GM18873 (cell line): ENCODE results near the gene IDH3B.
"Not testable (repeated sequence)": the region's sequence is repeated elsewhere in the genome, so short reads cannot be mapped to it uniquely, and the experiment has no call there.

Experiments used
- ATAC-seq: cut with Tn5 transposase; IDR thresholded peaks from one replicate; pipeline ENCODE4 v1.9.1; 2021; ENCODE audit warnings: mild to moderate bottlenecking, moderate library complexity, moderate number of reproducible peaks; ENCODE audit not compliant: unreplicated experiment, low FRiP score

The IDH3B gene

GRCh38 chr20:2695206-2695983, 31.4 kb upstream of the IDH3B start:
- no peak for ATAC-seq

DNA sequence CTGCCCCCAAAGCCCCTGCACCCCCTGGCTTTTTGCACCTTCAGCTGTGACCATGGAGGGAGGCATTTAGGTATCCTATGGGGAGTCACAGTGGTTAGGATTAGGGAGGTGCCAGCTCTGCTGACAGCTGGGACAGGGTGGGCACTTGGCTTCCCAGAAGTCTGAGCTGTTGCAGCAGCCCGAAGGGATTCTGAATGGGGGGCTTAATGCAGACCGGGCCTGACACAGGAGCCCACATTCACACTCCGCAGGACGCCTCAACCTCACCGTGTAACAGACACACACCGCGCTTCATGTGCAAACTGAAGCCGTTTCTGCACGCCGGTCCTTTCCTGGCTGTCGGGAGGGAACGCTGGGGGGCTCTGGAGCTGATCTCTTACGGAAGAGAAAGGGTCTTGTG, 30.5 kb upstream of the IDH3B start:
- ATAC-seq, result no peak

GRCh38 chr20:2694008-2694471, 30.0 kb upstream of the IDH3B start:
- no peak for ATAC-seq

DNA sequence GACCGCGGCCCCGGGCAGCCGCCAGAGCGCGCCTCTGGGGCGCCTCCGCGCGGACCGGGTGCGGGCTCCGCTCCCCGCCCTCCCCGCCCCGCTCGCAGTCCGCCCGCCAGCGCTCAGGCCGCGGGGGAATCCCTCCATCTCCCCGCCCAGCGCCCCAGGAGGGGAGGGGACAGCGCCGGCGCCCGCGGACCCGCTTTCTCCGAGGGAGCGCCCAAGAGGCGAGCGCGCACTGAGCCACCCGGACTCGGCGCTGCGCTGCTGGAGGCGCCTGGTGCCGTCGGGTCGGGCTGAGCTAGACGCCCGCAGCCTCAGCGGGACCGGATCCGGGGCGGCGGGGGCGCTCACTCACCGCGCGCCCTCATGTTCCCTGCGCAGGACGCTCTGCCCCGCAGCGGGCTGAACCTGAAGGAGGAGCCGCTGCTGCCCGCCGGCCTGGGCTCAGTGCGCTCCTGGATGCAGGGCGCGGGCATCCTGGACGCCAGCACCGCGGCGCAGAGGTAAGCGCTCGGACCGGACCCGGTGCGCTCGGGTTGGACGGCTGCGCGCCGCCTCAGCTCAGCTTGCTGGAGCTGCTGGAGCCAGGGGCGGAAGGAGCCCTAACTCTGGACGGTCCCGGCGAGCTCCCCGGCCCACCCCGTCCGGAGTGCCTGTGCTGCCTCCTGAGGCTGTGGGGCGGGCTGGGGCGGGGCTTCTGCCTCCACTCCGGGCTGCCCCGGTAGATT, 29.4 kb upstream of the IDH3B start:
- no peak for ATAC-seq

- no peak for ATAC-seq
Measured at GRCh38 chr20:2692886-2693285, 28.9 kb upstream of the IDH3B start.

DNA sequence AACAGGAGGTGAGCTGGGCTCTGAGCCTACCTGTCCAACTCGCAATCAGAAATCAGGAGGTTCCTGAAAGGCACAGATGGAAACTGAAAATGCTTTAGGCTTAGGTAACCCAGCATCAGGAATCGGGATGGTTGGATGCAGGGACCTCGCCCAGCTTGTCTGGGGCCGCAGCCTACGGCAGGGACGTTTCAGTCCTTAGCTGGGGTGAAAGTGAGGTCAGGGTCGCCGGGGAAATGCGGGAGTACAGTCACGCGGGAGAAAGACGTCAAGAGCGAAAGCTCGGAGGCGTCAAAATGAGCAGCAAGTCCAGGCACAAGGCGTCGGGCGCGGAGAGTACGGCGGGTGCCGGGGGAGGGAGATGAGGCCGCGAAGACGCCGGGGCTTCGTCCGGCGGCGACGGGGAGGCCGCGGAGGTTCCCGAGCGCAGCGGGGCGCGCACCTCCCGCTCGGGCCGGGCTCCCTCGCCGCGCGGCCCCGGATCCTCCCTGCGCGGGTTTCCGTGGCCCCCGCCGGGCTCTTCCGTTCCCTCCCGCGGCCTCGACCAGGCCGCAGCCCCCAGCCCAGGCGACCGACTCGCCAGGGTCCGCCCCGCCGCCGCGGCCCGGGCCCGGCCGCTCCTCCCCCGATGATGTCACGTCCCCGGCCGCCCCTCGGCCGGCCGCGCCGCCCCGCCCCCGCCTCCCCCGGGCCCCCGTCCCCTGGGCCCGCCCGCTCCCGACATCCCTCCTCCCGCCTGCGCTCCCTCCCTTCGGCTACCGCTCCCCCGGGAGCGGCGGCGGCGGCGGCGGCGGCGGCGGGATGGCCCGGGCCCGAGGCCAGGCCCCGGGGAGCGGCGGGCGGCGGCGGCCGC, 28.2 kb upstream of the IDH3B start, which contains the start of gene EBF4:
Gene EBF4, plus strand, starts transcription at position 745 of the 850 bp plus-strand sequence. CDS start 866 bp downstream, outside the sequence.
- no peak for ATAC-seq

- no peak for ATAC-seq
Measured at GRCh38 chr20:2691663-2692035, 27.6 kb upstream of the IDH3B start.

DNA sequence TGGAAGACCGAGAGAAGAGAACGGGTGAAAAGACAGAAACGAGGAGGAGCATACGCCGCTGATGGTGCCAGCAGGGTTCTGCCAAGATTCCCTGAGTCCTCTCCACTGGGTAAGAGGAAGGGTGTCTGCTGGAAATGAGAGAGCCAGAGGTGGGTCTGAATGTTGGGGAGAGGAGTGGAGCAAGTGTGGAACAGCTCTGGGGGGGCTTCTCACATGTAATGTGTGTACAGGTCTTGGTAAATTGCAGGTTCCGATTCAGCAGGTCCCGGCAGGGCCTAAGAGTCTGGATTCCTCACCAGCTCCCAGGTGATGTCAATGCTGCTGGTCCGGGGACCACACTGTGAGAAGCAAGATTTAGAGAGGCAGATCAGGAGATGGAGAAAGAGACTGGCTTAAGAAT, 27.1 kb upstream of the IDH3B start:
- no peak for ATAC-seq

- ATAC-seq, result no peak
Measured at GRCh38 chr20:2690718-2691117, 26.7 kb upstream of the IDH3B start.

- ATAC-seq, result no peak
Measured at GRCh38 chr20:2690213-2690612, 26.2 kb upstream of the IDH3B start.

GRCh38 chr20:2688041-2688591, 24.1 kb upstream of the IDH3B start:
- ATAC-seq, result no peak

GRCh38 chr20:2687514-2687913, 23.5 kb upstream of the IDH3B start:
- no peak for ATAC-seq

DNA sequence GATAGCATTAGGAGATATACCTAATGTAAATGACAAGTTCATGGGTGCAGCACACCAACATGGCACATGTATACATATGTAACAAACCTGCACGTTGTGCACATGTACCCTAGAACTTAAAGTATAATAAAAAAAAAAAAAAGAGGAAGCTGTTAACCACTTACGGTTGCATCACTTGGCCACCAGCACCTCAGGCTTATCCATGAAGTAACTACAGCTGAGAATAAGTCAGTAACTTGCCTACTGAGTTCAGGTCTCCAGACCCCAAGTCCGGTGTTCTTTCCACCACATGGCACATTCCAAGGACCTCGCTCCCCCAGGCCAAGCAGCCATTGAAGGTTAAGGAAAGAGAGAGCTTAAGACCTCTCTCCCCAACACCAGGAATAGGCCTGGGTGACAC, 20.8 kb upstream of the IDH3B start:
- not testable (repeated sequence) for ATAC-seq

- ATAC-seq, result not testable (repeated sequence)
Measured at GRCh38 chr20:2682040-2682439, 18.0 kb upstream of the IDH3B start.

DNA sequence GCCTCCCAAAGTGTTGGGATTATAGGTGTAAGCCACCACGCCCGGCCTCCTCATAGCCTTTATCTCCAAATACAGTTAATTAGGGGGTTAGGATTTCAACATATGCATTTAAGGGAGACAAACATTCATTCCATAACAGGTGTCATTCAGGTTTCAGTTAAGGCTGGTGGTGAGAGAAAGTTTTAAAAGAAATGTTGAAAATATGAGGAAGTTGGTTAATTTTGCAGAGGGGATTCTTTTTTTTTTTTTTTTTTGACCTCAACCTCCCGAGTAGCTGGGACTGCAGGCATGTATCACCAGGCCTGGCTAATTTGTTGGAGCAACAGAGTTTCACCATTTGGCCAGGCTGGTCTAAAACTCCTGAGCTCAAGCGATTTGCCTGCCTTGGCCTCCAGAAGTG, 16.0 kb upstream of the IDH3B start:
- no peak for ATAC-seq

- no peak for ATAC-seq
Measured at GRCh38 chr20:2673453-2673852, 9.4 kb upstream of the IDH3B start.

GRCh38 chr20:2672446-2672845, 8.4 kb upstream of the IDH3B start:
- no peak for ATAC-seq

DNA sequence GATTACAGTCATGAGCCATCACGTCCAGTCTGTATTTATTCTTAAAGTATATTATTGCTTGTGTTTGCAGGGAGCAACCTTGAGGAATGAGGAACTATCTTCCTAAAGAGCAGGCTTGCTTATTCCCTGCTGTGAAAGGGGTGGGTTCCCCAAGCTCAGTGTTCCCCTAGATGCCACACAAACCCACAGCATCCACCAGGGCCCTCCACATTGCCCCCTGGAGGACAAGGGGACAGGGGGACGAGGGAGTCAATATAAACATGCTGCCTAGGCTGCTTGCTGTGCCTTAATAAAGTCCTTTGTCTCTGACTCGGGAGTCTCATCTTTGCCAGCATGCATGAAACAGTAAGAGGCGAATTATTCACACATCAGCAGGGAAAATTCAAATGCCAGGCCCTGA, 8.0 kb upstream of the IDH3B start:
- no peak for ATAC-seq

DNA sequence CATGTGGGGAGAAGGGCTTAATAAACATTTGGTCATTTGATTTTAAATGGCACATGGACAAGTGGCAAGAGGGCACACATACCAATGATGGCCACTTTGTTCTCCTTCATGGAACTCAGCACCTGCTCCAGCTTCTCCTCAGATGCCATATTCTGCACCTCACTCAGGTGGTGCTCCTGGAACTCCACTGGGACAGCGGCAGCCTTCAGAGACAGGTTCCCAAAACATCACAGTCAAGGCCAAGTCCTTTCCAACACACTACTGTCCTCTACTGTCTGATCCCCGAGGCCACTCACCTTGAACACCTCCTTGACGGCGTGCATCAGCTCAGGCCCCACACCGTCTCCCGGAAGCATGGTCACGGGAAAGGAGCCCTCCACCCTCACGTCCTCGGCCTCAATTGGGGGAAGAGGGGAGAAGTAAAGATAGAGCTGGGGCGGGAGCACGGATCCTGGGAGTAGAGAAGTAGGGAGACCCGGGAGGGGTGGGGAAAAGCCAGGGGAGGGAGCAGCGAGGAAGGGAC, 591 bp downstream of the IDH3B start:
- ATAC-seq, result no peak

- no peak for ATAC-seq
Measured at GRCh38 chr20:2659547-2659946, 4.5 kb downstream of the IDH3B start.
